Psoas muscle (tissue), 8 donors: Measurements from ENCODE around the gene PCNX2. TPM values are rescaled to one million over a fixed set of nuclear protein-coding genes. Genes with fewer than 3 reads are reported as not detected.

Experiments used
- ATAC-seq, 4 donors: fragments of 200-7000 bp; cut with Tn5 transposase; one replicate each; pipeline ENCODE4 v1.9.1; 2020; ENCODE audit warnings: moderate library complexity in 3 of 4, mild to moderate bottlenecking in 2 of 4
- DNase-seq, 2 donors: peaks; one replicate each; pipeline ENCODE4 v3.0.0-alpha.2; 2020
- H3K27ac ChIP-seq: fragments of 200-600 bp; one replicate; pipeline ENCODE4 v1.8.0; 2022
- H3K27me3 ChIP-seq, 3 donors: fragments of 200-600 bp in 1 of 3; one replicate each; pipeline versions ENCODE4 v1.6.1 to v1.8.0; 2013 to 2022; ENCODE audit warnings: low read length in 2 of 3, mild to moderate bottlenecking in 2 of 3, moderate library complexity in 1 of 3; ENCODE audit not compliant: insufficient read depth in 3 of 3
- H3K36me3 ChIP-seq, 2 donors: fragments of 200-600 bp in 1 of 2; one replicate each; pipeline versions ENCODE4 v1.6.1 to v1.8.0; 2013 to 2022; ENCODE audit warnings: low read depth in 1 of 2, mild to moderate bottlenecking in 1 of 2, moderate library complexity in 1 of 2; ENCODE audit not compliant: insufficient read depth in 1 of 2
- H3K4me1 ChIP-seq: fragments of 200-600 bp; one replicate; pipeline ENCODE4 v1.8.0; 2022
- H3K4me3 ChIP-seq: fragments of 200-600 bp; one replicate; pipeline ENCODE4 v1.8.0; 2022; ENCODE audit warnings: mild to moderate bottlenecking
- H3K9me3 ChIP-seq: fragments of 200-600 bp; one replicate; pipeline ENCODE4 v1.8.0; 2022
- WGBS, 3 donors: extraction: QIAGEN DNeasy Blood & Tissue Kit; methylation state at CpG; one replicate each; pipeline versions ENCODE4 v1.1.6 to v1.1.7; 2013; 5-methylcytosine and 5-hydroxymethylcytosine counted together
- intact Hi-C, 2 donors: fragments of 100-400 bp; cut with DNase I; formaldehyde crosslinking; loops; one replicate each; pipeline versions ENCODE4 v1.11.0 to v1.14.2; 2022
- polyA plus RNA-seq, 3 donors: library from polyadenylated mRNA; stranded (reverse); fragments of 200-250 nt; gene quantifications; one replicate each; pipeline ENCODE4 v1.2.3, GENCODE V29; 2013
- total RNA-seq, 4 donors: library from RNA; stranded (reverse); fragmentation: NEBNext Ultra II Directional in 2 of 4; extraction: Animal tissue kit (Norgen Biotek cat#: 25700) in 2 of 4; gene quantifications; one replicate each; pipeline versions ENCODE4 v1.2.1 to v1.2.4, GENCODE V29; 2021 to 2023
- TF ChIP-seq, protein P1 (sequence below): fragments of 200-600 bp; IDR thresholded peaks from one replicate; pipeline ENCODE4 v1.8.0; 2022; ENCODE audit warnings: antibody characterized with exemption
- donor health status: healthy with polysubstance abuse.
- donor health status: DM: no; HTN: no; CAD: no; lungs with moderate emphysema.
- donor health status: Bipolar disorder and iron deficiency.
- donor health status: healthy.
- donor health status: DM: yes; HTN: yes; CAD: no.
- donor health status: DM: no; HTN: no; CAD: no.
- donor health status: DM: no; HTN: no; CAD: no.
- donor health status: DM: yes; HTN: yes; CAD: no.

PCNX2 gene
- total and polyA plus RNA-seq, 7 donors: 0.16 to 1.1 (median 0.54) TPM

DNA sequence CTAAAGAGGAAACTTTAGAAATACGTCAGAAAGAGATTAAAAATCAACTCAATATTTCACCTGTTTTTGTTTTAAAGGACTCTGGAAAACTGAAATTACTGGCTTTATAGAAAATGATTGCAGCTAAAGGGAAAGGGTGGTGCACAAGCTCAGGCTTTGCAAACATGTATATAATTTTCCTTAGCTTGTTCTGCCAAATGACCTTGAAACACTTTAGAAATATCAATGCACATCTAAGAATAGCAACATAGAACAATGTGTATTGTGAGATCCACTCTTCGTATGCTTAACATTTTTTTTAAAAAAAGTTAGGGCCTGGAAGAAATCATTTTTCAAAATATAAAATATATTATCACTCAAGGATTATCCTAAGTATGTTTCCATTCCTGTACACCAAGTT is 201.3 kb downstream of the PCNX2 start:
- WGBS, 3 donors: 61 to 67% (median 62%) methylated on average over 2 of the region's 2 CpGs
- TF ChIP-seq, protein P1, sequence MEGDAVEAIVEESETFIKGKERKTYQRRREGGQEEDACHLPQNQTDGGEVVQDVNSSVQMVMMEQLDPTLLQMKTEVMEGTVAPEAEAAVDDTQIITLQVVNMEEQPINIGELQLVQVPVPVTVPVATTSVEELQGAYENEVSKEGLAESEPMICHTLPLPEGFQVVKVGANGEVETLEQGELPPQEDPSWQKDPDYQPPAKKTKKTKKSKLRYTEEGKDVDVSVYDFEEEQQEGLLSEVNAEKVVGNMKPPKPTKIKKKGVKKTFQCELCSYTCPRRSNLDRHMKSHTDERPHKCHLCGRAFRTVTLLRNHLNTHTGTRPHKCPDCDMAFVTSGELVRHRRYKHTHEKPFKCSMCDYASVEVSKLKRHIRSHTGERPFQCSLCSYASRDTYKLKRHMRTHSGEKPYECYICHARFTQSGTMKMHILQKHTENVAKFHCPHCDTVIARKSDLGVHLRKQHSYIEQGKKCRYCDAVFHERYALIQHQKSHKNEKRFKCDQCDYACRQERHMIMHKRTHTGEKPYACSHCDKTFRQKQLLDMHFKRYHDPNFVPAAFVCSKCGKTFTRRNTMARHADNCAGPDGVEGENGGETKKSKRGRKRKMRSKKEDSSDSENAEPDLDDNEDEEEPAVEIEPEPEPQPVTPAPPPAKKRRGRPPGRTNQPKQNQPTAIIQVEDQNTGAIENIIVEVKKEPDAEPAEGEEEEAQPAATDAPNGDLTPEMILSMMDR: no peak
- H3K36me3 ChIP-seq: no peaks in the 10 kb centered on the region
- DNase-seq (no peak), ATAC-seq (no peak)
- no peaks in the 10 kb centered on the region for H3K4me1 ChIP-seq
- no peaks in the 10 kb centered on the region for H3K27me3 ChIP-seq
- no peaks in the 10 kb centered on the region for H3K9me3 ChIP-seq
- intact Hi-C loops: no loop called here
- H3K27ac ChIP-seq: no peak overlapping the region
- H3K4me3 ChIP-seq: no peak overlapping the region

DNA sequence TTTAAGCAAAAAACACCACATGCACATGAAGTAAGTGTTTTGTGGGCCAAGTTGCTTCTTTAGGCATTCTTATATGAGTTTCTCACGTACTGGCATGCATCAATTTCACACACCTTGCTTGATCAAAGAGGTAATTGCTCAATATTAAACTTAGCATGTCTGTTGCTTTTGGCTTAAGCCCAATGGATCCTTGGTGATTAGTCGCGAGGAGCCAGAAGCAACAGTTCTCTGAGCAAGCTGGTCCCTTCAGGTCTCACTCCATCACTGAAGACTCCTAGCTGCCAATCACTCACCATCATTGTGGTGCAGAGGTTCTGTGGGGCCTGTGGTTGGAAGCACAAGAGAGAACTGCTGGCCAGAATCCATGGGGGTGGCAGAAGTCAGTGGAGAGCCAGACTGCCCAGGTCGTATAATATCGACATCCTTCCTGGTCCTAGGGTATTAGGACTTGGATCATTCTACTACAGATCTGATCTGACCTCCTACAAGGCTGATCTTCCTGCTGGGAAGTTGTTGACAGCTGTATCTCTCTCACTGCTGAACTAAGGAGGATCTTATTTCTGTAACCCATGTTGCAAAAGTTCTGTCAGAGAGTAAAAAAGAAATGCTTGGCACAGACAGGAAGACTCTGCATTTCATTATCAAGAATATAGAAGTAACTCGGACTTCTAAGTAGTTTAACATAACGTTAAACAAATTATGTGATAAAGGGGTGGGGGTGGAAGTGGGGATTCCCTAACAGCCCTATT is 204.6 kb downstream of the PCNX2 start:
- ATAC-seq: peak in 1 of 4 donors; percentile 51
- no peaks in the 10 kb centered on the region for H3K4me1 ChIP-seq
- 50 to 62% (median 52%) methylated on average over 7 of the region's 7 CpGs for WGBS, 3 donors

DNA sequence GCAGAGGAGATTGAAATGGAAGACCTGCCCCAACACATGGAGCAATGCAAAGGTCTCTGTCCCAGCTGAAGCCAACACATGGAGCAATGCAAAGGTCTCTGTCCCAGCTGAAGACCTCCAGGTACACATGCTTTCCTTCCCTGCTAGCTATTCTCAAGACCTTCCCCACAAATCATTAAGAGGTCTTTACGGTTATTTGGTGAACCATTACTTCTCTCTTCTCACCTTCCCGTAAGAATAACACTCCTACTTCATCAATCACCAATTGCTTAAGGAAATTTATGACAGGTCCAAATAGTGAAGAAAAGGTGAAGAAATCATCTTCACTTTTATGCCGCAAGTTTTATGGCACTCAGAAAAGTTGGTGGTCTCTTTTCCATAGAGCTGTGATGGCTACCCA is 206.3 kb downstream of the PCNX2 start:
- no peaks in the 10 kb centered on the region for H3K9me3 ChIP-seq
- H3K4me3 ChIP-seq: no peak overlapping the region
- 93 to 96% (median 94%) methylated on average over 3 of the region's 3 CpGs for WGBS, 3 donors
- H3K27me3 ChIP-seq: no peaks in the 10 kb centered on the region
- no peaks in the 10 kb centered on the region for H3K36me3 ChIP-seq
- TF ChIP-seq, protein P1: no peak
- no peaks in the 10 kb centered on the region for H3K4me1 ChIP-seq
- H3K27ac ChIP-seq: no peak overlapping the region
- ATAC-seq (no peak), DNase-seq (no peak)
- intact Hi-C loops: no loop called here

More for the DNA sequence above, 204.6 kb downstream of the PCNX2 start:
- Histone ChIP-seq H3K27ac (no peak overlapping the region), H3K4me3 (no peak overlapping the region), H3K36me3 (no peaks in the 10 kb centered on the region), H3K27me3 (no peaks in the 10 kb centered on the region), H3K9me3 (no peaks in the 10 kb centered on the region)
- DNase-seq: no peak
- intact Hi-C loops: no loop called here
- TF ChIP-seq, protein P1: no peak

DNA sequence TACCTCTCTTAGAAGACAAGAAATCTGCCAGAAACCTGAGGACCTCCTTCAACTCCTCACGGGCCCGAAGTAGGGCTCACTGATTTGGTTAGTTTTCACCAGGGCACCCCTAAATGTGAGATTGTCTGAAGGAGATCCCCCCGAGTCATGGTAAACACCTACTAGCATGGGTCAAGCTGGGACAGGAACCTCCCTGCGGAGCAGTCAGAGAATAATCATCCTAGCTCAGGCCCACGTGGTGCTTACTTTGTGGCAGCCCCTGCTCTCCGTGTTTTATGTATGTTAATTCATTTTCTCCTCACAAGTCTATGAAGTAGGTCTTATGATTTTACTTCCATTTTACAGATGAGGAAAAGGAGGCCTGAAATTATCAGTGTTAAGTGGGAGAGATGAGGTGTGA is 206.9 kb downstream of the PCNX2 start:
- no peaks in the 10 kb centered on the region for H3K36me3 ChIP-seq
- no peak overlapping the region for H3K27ac ChIP-seq
- H3K4me1 ChIP-seq: no peaks in the 10 kb centered on the region
- no peaks in the 10 kb centered on the region for H3K9me3 ChIP-seq
- no peak for ATAC-seq
- intact Hi-C loops: no loop called here
- no peaks in the 10 kb centered on the region for H3K27me3 ChIP-seq
- DNase-seq: no peak
- TF ChIP-seq, protein P1: no peak
- H3K4me3 ChIP-seq: no peak overlapping the region
- 81 to 82% (median 81%) methylated on average over 6 of the region's 6 CpGs for WGBS, 3 donors
